Measurements from ENCODE around the gene CDH5. TPM values are rescaled to one million over a fixed set of nuclear protein-coding genes. Genes with fewer than 3 reads are reported as not detected.

The CDH5 gene
- polyA plus RNA-seq, 4 donors = 49.6 to 65.2 (median 60.1) TPM

- DNase-seq (ENCODE audit: low read depth in 4 of 4, low spot score in 3 of 4) = no peak
Measured at GRCh38 chr16:66353055-66353454, 13.4 kb upstream of the CDH5 start.

- DNase-seq (ENCODE audit: low read depth in 4 of 4, low spot score in 3 of 4) = no peak
Measured at GRCh38 chr16:66354034-66354909, 12.2 kb upstream of the CDH5 start.

GRCh38 chr16:66355526-66355925 lies 11.0 kb upstream of the CDH5 start:
- no peak for DNase-seq (ENCODE audit: low read depth in 4 of 4, low spot score in 3 of 4)

- peak in 3 of 4 donors; percentile 65 to 76 (median 75) for DNase-seq (ENCODE audit: low read depth in 4 of 4, low spot score in 3 of 4)
Measured at GRCh38 chr16:66357523-66357928, 9.0 kb upstream of the CDH5 start.

GRCh38 chr16:66358231-66358630 lies 8.3 kb upstream of the CDH5 start:
- no peak for DNase-seq (ENCODE audit: low read depth in 4 of 4, low spot score in 3 of 4)

GRCh38 chr16:66359012-66359411 lies 7.5 kb upstream of the CDH5 start:
- no peak for DNase-seq (ENCODE audit: low read depth in 4 of 4, low spot score in 3 of 4)

GRCh38 chr16:66359811-66360608 lies 6.5 kb upstream of the CDH5 start:
- DNase-seq (ENCODE audit: low read depth in 4 of 4, low spot score in 3 of 4) = no peak

GRCh38 chr16:66360624-66361324 lies 5.7 kb upstream of the CDH5 start:
- DNase-seq (ENCODE audit: low read depth in 4 of 4, low spot score in 3 of 4) = no peak

- DNase-seq (ENCODE audit: low read depth in 4 of 4, low spot score in 3 of 4) = no peak
Measured at GRCh38 chr16:66361604-66362135, 4.8 kb upstream of the CDH5 start.

GRCh38 chr16:66363211-66363777 lies 3.2 kb upstream of the CDH5 start:
- DNase-seq (ENCODE audit: low read depth in 4 of 4, low spot score in 3 of 4) = no peak

GRCh38 chr16:66364117-66364958 lies 2.2 kb upstream of the CDH5 start:
- DNase-seq (ENCODE audit: low read depth in 4 of 4, low spot score in 3 of 4) = no peak

- no peak for DNase-seq (ENCODE audit: low read depth in 4 of 4, low spot score in 3 of 4)
Measured at GRCh38 chr16:66364959-66365306, 1.6 kb upstream of the CDH5 start.

- no peak for DNase-seq (ENCODE audit: low read depth in 4 of 4, low spot score in 3 of 4)
Measured at GRCh38 chr16:66365651-66366050, 840 bp upstream of the CDH5 start.

GRCh38 chr16:66367968-66368891 lies 1.7 kb downstream of the CDH5 start:
- no peak for DNase-seq (ENCODE audit: low read depth in 4 of 4, low spot score in 3 of 4)

GRCh38 chr16:66369055-66369592 lies 2.6 kb downstream of the CDH5 start:
- no peak for DNase-seq (ENCODE audit: low read depth in 4 of 4, low spot score in 3 of 4)

GRCh38 chr16:66370786-66371684 lies 4.5 kb downstream of the CDH5 start:
- DNase-seq (ENCODE audit: low read depth in 4 of 4, low spot score in 3 of 4) = no peak

Data from left renal pelvis (tissue), 4 donors.